GM19035 (cell line): Measurements from ENCODE around the gene ADD3.
"Not testable (repeated sequence)": the region's sequence is repeated elsewhere in the genome, so short reads cannot be mapped to it uniquely, and the experiment has no call there.

ENCODE experiments used
- ATAC-seq: cut with Tn5 transposase; IDR thresholded peaks from one replicate; pipeline ENCODE4 v1.9.1; 2021; ENCODE audit not compliant: unreplicated experiment

ADD3 gene

DNA sequence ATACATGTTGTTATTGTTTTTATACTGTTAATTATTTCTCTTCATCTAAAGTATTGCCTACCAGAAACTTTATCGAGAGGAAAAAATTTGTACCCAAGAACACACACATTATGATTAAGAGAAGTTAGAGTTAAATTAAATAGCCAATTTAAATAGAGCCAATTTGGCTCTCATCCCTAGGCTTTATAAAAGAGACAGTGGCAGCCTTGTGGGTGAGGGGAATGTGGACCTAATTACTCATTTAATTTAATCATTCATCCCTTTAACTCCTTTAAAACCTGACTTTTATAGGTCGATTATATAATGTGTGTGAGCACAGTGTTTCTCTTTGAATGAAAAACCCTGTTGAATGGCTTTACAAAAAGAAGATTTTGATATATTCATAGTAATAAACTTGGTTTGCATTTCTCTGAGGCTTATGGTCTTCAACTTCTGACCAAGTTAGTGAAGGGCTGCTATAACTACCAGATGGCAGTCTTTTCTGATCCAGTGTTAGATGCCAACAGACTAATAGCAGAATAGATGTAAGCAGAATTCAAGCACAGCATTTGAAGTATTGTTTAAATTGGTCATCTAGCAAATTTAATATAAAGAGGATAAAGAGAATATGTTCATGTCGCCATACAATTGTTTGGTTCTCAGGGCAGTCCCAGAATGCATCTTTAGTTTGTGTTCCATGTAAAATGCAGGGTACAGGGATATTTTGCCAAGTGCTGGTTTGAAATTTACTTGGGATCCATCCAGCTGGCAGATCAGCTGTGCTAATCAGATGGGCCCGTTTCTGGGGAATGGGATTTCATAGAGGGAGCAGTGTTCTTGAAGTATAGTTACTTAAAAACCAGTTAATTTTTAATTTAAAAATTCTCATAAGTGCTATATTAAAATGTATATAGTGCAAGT, 25.3 kb downstream of the ADD3 start:
- no peak for ATAC-seq

DNA sequence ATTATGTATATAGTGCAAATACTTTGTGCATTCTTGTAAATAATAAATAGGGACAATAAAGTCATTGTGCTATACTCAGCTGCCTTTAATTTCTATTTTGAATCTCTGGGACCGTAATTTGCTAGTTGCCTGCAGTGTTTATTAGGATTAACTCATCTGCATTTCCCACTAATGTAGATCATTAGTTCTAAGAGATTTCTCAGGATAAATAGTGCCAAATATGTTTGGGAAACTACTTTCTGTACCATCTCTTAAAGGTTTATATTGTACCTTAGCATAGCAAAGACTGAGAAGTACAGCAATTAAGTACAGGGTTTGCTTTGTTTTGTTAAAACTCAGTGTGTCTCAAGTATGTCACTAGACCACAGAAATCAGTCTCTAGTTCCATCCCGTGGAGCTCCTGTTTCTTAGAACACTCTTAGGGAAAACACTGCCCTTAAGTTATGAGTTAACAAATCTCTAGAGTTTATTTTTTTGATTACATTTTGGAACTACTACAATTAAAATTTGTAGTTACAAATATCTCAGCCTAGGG, 26.0 kb downstream of the ADD3 start:
- no peak for ATAC-seq

DNA sequence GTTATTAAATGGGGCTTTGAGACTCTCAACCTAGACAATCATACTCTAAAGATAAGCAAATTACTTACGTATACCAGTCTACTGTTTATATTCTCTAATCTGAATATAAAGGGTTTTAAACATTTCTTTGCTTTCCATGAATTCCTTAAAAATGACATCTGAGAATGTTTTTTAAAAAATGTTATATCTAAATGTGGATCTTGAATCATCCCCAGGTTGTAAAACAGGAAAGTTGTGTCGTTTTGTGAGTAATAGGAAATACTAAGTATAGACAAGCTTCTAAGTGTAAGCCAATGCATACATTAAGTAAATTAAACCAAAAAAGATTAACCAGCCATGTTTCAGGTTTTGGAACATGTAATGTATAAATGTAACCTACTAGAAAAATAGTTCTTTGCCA, 26.8 kb downstream of the ADD3 start:
- ATAC-seq: no peak

DNA sequence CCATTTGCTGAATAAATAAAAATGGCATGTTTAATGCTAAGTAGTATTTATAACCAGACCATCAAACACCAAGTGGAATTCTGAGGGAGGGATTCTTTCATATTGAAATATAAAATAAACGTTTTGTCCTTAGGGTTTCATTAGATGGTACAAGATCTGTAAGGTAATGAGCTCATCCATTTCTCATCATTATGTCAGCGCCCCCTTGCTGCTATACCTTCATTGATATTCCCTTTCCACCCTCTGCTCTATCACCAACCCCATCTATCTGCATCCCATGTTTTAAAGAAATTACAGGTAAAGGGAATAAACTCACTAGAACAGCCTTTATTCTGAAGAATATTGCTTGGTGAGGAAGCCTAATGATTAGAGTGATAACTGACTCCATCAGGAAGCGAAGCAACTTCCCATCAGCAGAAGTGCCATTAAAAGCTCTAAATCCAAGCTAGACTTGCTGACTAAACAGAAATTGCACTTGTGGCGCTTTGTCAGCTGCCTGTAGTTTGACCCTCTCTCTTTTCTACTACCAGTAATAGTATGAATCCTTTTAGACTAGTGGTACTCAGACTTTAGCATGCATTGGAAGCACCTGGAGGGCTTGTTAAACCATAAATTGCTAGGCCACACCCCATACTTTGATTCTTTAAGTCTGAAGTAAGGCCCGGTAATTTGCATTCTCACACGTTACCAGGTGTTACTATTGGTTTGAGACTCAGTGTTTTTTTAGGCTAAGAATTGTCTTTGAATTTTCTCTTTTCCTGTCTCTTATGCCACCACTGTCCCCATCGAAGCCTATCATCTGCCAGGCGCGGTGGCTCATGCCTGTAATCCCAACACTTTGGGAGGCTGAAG, 27.5 kb downstream of the ADD3 start:
- ATAC-seq: no peak

DNA sequence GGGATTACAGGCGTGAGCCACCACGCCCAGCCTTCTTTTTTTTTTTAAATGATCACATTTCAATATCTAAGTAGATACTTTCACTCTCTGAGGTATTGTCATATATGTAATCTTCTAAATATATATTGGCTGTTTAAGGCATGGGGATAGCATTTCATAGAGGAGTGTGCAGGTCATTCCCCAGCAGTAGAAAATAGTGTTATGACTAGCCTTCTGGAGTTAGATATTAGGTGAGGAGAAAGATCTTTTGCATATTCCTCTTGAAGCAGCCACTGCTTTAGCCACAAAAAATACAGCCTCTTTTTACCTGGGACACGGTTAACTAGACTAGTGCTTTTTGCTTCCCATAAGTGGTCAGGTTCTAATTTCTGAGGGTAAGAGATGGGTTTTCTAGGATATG, 28.9 kb downstream of the ADD3 start:
- ATAC-seq: peak; percentile 63

DNA sequence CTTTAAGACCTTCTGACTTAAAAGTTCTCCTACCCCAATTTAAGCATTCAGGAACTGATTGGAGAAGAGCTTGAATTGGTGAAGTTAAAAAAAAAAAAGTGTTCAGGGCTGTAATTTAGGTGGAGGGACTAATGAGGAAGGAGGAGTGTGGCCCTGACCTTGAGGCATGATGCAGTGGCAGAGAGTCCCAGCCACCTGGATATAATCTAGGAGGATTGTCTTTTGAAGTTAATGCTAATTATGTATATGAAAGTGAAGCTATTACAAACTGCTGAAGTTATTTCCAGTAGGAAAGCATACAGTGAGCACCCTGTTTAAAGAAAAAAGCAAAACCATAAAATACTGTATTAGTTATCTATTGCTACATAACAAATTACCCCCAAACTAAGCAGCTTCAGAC, 31.5 kb downstream of the ADD3 start:
- ATAC-seq: no peak

DNA sequence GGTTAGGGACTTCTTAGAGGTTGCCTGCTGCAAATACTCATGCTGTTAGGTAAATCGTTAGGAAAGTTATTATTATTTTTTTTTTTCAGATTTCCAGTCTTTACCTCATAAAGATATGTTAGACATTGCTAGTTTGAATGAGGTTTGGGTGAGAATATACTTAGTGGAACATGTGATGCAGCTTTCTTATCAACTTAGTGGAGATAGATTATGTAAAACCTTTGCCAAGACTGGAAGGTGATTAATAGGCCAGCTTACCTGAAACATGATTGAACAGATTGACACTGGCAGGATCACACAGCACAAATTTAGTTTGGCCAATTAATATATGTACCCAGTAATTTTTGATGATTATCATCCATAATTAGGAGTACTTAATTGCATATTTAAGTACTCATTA, 32.3 kb downstream of the ADD3 start:
- no peak for ATAC-seq

DNA sequence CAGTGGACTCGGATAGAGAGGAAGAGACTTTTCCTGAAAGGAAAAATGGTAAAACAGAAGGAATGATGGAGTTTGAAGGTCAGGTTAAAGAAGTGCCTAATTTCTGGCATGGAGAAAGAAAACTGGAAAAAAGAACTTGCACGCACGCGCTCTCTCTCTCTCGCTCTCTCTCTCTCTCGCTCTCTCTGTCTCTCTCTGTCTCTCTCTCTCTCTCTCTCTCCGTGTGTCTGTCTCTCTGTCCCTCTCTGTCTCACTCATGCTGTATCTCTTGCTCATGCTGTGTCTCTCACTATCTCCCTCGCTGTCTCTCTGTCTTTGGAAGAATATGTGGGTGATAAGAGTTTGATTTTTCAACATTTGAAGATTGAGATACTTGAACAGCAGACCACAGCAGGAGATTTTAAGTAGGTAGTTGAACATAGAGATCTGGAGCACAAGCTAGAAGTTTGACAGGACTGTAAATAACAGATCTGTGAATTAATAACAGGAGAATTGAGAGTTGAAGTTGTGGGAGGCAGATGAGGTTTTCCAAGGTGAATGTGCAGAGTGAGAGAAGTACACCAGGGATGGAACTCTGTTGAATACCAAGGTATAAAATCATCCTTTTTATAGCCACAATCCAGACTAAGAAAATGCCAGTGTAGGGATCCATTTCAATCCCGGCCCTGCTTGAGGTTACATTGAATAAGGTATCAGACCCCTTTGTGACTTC, 33.1 kb downstream of the ADD3 start:
- no peak for ATAC-seq

DNA sequence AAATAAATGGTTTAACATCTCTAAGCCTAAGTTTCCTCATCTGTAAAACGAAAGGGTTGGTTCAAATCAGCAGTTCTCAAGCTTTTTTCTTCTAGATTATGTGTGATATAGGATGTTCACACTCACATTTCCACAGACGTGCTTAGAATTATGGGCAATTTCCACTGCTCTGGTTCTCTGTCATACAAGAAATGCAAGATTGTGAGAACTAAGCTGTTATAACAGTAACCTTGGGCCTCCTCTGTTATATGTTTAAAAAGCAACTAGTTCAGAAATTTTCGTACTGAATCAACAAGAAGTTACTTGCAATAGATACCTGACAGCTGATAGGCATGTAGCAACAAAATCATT, 33.7 kb downstream of the ADD3 start:
- ATAC-seq: no peak

DNA sequence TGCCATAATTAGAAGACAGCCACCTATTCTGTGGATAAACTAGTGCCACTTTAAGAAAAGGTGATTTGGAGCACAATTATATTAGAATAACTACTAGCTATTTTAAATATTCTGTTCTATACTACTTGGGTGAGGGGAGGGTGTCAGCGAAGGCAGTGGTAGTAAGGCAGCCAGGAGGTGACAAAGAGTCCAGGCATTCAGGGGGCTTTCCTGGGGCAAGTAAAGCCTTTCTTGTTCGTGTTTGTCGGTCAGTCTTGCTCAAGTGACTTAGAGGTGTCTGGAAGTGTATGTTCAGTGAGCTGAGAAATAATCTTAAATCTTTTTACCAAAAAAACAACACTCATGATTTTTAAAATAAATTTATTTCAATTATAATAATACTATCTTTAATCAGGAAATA, 34.4 kb downstream of the ADD3 start:
- ATAC-seq: no peak

DNA sequence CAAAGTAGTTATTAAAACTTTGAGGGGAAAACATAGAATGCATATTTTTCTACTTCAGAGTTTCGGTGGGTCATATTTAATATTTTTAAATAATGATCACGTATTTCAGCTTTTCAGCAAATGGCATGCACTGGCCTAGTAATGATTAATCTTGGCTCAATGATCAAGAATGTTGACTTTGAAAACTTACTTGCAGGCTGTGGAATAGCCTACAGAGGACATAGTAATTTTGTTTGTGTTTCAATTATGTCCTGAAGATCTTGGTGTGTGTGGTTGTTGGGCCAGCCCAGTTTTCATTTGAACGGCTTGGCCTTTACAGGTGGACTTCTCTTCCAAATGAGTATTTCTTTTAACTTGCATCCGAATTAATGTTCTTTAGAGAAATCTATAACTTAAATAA, 35.1 kb downstream of the ADD3 start:
- no peak for ATAC-seq

DNA sequence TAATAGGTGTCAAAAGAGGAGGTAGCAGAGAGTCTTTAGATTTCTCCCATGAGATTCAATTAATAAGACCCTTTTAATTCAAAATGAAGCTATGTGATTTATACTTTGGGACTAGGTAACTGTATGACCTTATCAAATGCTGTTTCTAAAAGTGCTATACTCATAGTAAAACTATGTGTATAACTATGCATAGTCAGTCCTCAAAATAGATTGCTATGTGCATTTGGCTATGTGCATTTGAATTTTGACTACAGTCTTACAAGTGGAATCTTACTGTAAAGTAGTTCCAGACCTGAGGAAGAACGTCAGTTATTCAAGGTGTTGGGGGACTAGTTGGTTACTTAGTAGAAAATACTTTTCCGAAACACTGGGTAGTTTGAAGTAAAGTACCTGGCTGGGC, 36.9 kb downstream of the ADD3 start:
- no peak for ATAC-seq

DNA sequence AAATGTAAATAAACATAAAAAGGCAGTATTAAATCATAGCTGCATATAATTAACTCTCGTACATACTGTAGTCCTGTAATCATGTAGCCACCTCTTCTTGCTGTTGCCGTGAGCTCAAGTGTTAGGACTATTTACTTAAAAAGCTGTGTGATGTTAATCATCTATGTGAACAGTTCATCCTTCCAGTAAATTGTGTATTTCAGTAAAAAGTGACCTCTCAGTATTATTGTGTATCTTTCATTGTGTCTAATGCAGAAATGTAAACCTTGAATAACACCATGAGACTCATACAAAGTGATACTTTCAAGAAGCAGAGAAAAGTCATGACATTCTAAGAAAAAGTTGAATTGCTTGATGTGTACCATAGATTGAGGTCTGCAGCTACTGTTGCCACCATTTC, 38.0 kb downstream of the ADD3 start:
- no peak for ATAC-seq

DNA sequence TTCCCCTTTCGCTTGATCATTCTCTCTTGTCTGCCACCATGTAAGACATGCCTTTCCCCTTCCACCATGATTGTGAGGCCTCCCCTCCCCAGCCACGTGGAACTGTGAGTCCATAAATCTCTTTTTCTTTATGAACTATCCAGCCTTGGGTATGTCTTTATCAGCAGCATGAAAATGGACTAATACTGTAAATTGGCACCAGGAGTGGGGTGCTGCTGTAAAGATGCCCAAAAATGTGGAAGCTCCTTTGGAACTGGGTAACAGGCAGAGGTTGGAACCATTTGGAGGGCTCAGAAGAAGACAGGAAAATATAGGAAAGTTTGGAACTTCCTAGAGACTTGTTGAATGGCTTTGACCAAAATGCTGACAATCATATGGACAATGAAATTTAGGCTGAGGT, 40.4 kb downstream of the ADD3 start:
- not testable (repeated sequence) for ATAC-seq

DNA sequence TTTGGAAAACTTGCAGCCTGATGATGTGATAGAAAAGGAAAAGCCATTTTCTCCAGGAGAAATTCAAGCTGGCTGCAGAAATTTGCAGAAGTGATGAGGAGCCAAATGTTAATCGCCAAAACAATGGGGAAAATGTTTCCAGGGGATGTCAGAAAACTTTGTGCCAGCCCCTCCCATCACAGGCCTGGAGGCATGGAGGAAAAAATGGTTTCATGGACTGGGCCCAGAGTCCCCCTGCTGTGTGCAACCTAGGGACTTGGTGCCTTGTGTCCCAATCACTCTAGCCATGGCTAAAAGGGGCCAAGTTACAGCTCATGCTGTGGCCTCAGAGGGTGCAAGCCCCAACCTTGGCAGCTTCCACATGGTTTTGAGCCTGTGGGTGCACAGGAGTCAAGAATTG, 41.0 kb downstream of the ADD3 start:
- ATAC-seq: no peak

DNA sequence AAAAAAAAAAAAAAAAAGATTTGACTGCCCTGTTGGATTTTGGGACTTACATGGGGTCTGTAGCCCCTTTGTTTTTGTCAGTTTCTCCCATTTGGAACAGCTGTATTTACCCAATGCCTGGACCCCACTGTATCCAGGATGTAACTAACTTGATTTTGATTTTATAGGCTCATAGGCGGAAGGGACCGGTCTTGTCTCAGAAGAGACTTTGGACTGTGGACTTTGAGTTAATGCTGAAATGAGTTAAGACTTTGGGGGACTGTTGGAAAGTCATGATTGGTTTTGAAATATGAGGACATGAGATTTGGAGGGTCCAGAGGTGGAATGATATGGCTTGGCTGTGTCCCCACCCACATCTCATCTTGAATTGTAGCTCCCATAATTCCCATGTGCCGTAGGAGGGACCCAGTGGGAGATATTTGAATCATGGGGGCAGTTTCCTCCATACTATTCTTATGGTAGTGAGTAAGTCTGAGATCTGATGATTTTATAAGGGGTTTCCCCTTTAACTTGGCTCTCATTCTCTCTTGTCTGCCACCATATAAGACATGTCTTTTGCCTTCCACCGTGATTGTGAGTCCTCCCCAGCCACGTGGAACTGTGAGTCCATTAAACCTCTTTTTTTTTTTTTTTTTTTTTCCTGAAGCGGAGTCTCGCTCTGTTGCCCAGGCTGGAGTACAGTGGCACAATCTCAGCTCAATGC, 42.3 kb downstream of the ADD3 start:
- ATAC-seq: not testable (repeated sequence)

DNA sequence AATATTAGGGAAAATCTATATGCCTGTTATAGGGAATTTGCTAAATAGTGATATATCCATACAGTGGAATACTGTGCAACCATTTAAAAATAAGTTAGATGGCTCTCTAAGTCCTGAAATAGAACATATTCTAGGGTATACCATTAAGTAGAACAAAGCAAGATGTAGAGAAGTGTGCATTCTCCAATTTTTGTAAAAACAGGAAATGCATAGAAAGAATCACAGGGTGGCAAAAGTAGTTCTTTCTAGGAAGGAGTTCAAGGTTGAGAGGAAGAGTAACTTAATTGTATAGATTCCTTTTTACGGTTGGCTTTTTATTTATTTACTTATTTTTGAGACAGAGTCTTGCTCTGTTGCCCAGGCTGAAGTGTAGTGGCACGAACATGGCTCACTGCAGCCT, 43.7 kb downstream of the ADD3 start:
- ATAC-seq: no peak

DNA sequence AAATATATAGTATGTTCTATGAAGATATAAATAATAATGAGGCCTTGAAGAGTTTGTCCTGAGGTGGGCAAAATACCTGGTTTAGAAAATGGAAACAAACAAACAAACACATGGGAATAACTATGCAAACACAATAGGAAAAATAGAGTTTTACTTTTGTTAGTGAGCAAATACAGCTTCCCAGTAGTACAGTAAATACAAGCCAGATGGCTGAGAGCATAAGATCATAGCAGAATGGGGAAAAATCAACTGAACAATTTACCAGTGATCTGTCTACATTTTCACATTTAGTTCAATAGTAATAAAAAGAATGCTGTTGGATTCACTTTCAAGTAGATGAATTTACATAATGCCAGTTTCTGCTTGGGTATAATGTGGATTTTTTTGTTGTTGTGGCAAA, 45.1 kb downstream of the ADD3 start:
- ATAC-seq: no peak

DNA sequence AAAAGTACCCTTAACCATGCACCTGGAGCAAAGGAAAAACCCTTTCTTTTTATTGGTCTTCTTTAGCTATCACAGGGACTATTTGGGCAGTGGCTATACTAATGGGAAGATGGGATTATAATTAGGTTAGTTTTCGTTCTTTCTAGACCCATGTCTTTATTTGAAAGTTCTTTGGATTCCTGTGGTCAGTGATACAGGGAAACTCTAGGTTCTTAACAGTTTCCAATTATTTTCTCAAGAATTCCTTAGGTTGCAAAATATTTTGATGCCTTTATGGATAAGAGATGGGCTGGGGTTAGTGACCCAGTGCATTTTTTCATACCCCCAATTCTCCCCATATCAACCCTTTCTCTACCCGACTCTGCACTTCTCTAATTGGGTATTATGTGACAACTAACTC, 49.0 kb downstream of the ADD3 start:
- ATAC-seq: no peak

DNA sequence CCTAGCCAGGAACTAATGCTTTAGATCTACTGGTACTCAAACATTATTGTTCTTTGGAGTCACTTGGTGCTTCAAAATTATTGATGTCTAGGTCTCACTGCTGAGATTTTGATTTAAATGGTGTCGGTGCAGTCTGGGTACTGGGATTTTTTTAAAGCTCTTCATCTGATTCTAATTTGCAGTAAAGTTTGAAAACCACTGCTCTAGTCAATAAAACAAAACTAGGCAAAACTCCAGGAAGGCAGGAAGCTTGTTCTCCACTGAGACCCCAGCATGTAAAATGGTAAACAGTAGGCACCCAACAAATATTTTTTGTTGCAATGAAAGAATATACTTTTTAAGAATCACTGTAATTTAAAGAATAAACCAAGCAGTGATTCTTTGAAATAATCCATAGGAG, 49.7 kb downstream of the ADD3 start:
- ATAC-seq: no peak

DNA sequence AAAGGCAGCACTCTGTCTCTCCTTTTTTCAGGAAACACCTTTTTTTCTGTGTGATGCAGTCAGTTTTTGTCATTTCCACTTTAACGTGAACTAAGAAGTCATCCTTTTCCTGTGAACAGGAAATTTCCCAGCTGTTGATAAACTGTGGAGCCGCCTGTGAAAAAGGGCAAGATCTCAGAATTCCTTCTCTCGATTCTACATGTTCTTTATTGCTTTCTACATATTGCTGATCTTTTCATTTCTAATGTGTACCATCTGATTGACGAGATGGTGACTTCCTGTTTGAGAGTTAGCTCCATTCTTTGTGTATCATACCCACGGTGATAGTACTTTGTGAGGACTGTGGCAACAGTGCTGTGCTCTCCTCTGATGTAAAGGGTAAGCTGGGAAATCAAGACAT, 50.4 kb downstream of the ADD3 start:
- no peak for ATAC-seq
